ENCODE results near the gene KLF16. TPM values are rescaled to one million over a fixed set of nuclear protein-coding genes. Genes with fewer than 3 reads are reported as not detected.

Gene KLF16
- total RNA-seq, 4 donors from 2014 or later, result 9.0 to 16.2 (median 13.5) TPM

GRCh38 chr19:1854542-1855039 is 8.8 kb downstream of the KLF16 start:
- no peak for TF ChIP-seq POLR2A (IDR thresholded peaks at IDR 0.05)
- no peak for TF ChIP-seq CTCF (IDR thresholded peaks at IDR 0.05)
- 48 to 49% methylated on average over 37 of the region's 37 CpGs for WGBS, 2 donors
- intact Hi-C loops (cut with DNase I; ENCODE audit: low total_unique reads), result no loop called here
- DNase-seq (ENCODE audit: low spot score in 2 of 2), result peak; percentile 70 to 94
- no peak overlapping the region for H3K4me3 ChIP-seq (ENCODE audit: low read depth, poor library complexity, severe bottlenecking)

GRCh38 chr19:1854039-1854541 is 9.3 kb downstream of the KLF16 start:
- TF ChIP-seq CTCF (IDR thresholded peaks at IDR 0.05) (no peak), POLR2A (IDR thresholded peaks at IDR 0.05) (no peak)
- 56 to 58% methylated on average over 10 to 16 of the region's 16 CpGs for WGBS, 2 donors
- no peak for DNase-seq (ENCODE audit: low spot score in 2 of 2)
- no peak overlapping the region for H3K4me3 ChIP-seq (ENCODE audit: low read depth, poor library complexity, severe bottlenecking)
- intact Hi-C loops (cut with DNase I; ENCODE audit: low total_unique reads), result no loop called here

- intact Hi-C loops (cut with DNase I; ENCODE audit: low total_unique reads), result no loop called here
- peak in 2 of 3 donors; percentile 63 to 80 for TF ChIP-seq CTCF (IDR thresholded peaks at IDR 0.05)
- no peak for TF ChIP-seq POLR2A (IDR thresholded peaks at IDR 0.05)
- peak; percentile 79 to 95 for DNase-seq (ENCODE audit: low spot score in 2 of 2)
- no peak overlapping the region for H3K4me3 ChIP-seq (ENCODE audit: low read depth, poor library complexity, severe bottlenecking)
- WGBS, 2 donors, result 23 to 26% methylated on average over 17 to 26 of the region's 27 CpGs
Measured at GRCh38 chr19:1853295-1854038, 9.9 kb downstream of the KLF16 start.

GRCh38 chr19:1852581-1853128 is 10.7 kb downstream of the KLF16 start:
- intact Hi-C loops (cut with DNase I; ENCODE audit: low total_unique reads), result no loop called here
- no peak for DNase-seq (ENCODE audit: low spot score in 2 of 2)
- TF ChIP-seq CTCF (IDR thresholded peaks at IDR 0.05) (no peak), POLR2A (IDR thresholded peaks at IDR 0.05) (no peak)
- no peak overlapping the region for H3K4me3 ChIP-seq (ENCODE audit: low read depth, poor library complexity, severe bottlenecking)
- WGBS, 2 donors, result 51 to 54% methylated on average over 8 to 9 of the region's 9 CpGs

- intact Hi-C loops (cut with DNase I; ENCODE audit: low total_unique reads), result no loop called here
- 13 to 21% methylated on average over 51 to 55 of the region's 66 CpGs for WGBS, 2 donors
- DNase-seq (ENCODE audit: low spot score in 2 of 2), result no peak
- no peak overlapping the region for H3K4me3 ChIP-seq (ENCODE audit: low read depth, poor library complexity, severe bottlenecking)
- TF ChIP-seq CTCF (IDR thresholded peaks at IDR 0.05), result no peak
- TF ChIP-seq POLR2A (IDR thresholded peaks at IDR 0.05), result no peak
Measured at GRCh38 chr19:1851654-1852580, 11.5 kb downstream of the KLF16 start.
